IPS-18c (cell line): ENCODE measurements around the gene PSG7.
"Not testable (repeated sequence)": the region's sequence is repeated elsewhere in the genome, so short reads cannot be mapped to it uniquely, and the experiment has no call there.

Source experiments
- H3K4me3 ChIP-seq: 2 replicates; pipeline ENCODE4 v1.7.0; 2013; ENCODE audit warnings: low read depth, mild to moderate bottlenecking, low read length, moderate library complexity; ENCODE audit not compliant: insufficient read depth
- H3K9me3 ChIP-seq: one replicate; pipeline ENCODE4 v1.6.1; 2013; ENCODE audit warnings: mild to moderate bottlenecking, low read length, moderate library complexity; ENCODE audit not compliant: control insufficient read depth, insufficient read depth

The PSG7 gene

DNA sequence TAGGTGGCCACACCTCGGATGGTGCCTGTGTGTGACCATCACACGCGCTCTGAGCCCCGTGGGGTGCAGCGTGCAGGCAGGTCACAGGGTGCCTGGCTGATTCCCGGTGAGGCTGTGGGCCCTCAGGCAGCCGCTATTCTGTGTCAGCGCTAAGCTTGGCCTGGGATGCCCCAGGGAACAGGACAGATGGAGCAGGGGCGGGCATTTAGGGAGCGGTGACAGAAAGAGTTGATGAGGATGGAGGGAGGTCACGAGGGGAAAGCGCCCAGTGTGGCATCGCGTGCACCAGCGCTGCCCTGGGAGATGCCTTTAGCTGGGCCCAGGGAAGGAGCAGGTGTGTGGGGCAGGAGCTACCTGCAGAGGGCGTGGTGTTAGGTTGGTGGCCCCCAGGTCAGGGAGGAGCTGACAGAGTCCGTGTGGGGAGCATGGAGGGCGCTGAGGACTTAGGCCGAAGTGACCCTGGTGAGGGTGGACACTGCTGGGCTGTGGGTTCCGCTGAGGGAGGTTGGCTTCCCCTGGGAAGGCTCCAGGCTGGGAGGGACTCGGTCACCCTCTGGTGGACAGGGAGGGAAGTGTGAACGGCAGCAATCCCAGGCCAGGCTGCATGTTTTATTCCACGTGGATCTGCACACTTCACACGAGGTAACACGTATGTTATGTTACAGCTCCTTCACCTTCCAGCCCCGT, 17.8 kb downstream of the PSG7 start:
- not testable (repeated sequence) for H3K9me3 ChIP-seq, H3K4me3 ChIP-seq

GRCh38 chr19:42918377-42919069, 18.5 kb downstream of the PSG7 start:
- H3K9me3 ChIP-seq, H3K4me3 ChIP-seq: not testable (repeated sequence)

GRCh38 chr19:42917634-42918033, 19.4 kb downstream of the PSG7 start, which contains the start of gene PSG6:
PSG6 (minus strand) TSS chr19:42917894; CDS start chr19:42917792, 102 bp downstream.
- not testable (repeated sequence) for H3K4me3 ChIP-seq, H3K9me3 ChIP-seq

GRCh38 chr19:42916931-42917330, 20.1 kb downstream of the PSG7 start:
- H3K9me3 ChIP-seq, H3K4me3 ChIP-seq: not testable (repeated sequence)

DNA sequence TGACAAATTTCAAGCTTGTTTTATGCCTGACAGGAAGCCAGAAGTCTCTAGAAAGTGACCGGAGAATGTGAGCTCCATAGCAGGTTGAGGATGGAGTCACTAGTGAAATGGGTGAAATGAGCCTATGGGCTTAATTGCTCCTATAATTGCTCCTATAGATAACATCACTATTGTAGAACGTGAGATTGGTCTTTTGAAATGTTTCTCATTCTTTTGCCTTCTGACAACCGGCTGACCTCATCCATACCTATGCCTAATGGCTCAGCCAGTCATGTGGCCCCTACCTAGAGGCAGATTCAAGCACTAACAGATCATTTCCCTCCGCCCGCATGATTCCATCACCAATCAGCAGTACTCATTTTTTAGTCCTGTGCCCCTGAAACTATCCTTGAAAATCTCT, 23.5 kb downstream of the PSG7 start:
- H3K9me3 ChIP-seq, H3K4me3 ChIP-seq: not testable (repeated sequence)

DNA sequence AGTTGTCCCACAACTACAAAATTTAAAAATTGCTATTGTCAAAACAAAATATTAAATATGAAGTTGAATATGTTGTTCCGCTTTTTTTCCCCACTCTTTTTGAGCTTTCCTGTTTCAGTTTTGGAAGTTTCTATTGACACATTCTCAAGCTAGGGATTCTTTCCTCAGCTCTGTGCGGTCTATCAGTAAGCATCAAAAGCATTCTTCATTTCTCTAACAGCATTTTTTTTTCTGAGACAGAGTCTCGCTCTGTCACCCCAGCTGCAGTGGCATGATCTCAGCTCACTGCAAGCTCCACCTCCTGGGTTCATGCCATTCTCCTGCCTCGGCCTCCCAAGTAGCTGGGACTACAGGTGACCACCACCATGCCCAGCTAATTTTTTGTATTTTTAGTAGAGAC, 24.1 kb downstream of the PSG7 start:
- H3K9me3 ChIP-seq, H3K4me3 ChIP-seq: not testable (repeated sequence)

DNA sequence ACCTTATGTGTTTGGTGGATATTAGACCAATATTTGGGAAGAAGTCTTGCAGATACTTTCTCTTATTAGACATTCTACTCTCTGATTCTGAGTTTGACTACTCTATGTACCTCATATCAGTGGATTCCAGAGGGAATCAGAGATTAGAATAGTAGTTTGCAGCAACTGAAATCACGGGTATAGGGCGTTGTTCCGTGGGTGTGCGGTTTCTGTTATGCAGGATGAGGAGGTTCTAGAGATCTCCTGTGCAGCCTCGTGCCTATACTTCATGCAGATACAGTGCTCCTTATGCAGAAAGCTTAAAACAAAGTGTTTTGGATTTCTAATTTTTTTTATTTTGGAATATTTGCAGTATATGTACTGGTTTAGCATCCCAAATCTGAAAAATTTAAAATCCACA, 25.3 kb downstream of the PSG7 start:
- H3K9me3 ChIP-seq, H3K4me3 ChIP-seq: not testable (repeated sequence)

- not testable (repeated sequence) for H3K9me3 ChIP-seq, H3K4me3 ChIP-seq
These were observed 30.8 kb downstream of the PSG7 start for GRCh38 chr19:42906162-42906561.

- not testable (repeated sequence) for H3K9me3 ChIP-seq, H3K4me3 ChIP-seq
These were observed 36.4 kb downstream of the PSG7 start for GRCh38 chr19:42900561-42900960.

GRCh38 chr19:42899674-42900073, 37.3 kb downstream of the PSG7 start:
- not testable (repeated sequence) for H3K4me3 ChIP-seq, H3K9me3 ChIP-seq

- not testable (repeated sequence) for H3K9me3 ChIP-seq, H3K4me3 ChIP-seq
These were observed 37.9 kb downstream of the PSG7 start for GRCh38 chr19:42899110-42899509.

GRCh38 chr19:42898656-42899055, 38.4 kb downstream of the PSG7 start:
- not testable (repeated sequence) for H3K4me3 ChIP-seq, H3K9me3 ChIP-seq

DNA sequence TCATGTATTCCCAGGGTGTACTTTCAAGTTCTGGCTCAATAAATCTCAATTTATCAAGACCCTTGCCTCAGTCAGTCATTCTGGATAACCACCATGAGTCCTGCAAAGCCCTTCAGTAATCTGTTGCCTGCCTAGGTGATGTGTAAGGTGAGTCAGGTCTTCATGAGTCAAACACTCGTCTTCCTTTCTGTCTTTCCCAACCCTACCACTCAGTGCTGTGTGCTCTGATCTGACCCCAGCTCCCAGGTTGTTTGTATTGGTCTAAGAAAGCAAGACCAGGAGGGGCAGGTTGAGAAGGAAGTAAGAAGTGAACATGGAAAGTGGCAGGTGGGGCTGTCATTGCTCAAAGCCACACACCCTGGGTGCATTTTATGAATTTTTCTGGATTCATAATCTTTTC, 39.3 kb downstream of the PSG7 start:
- not testable (repeated sequence) for H3K4me3 ChIP-seq, H3K9me3 ChIP-seq

DNA sequence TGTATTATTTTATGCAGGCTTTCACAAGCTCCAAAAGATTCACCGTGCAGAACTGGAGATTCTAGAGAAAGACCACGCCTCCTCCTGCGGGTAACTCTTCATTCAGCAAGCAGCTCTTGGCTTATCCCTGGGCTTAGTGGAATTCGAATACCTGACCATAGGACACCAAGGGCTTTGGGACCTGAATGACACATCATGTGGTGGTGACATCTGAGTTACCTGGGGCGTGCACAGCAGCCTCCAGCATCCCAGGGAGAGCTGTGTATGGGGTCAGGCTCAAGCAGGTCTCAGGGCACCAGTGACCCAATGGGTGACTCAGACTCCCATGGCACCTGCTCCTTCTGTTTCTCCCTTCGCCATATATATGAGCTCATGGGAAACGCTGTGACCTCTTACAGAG, 46.6 kb downstream of the PSG7 start:
- not testable (repeated sequence) for H3K9me3 ChIP-seq, H3K4me3 ChIP-seq

DNA sequence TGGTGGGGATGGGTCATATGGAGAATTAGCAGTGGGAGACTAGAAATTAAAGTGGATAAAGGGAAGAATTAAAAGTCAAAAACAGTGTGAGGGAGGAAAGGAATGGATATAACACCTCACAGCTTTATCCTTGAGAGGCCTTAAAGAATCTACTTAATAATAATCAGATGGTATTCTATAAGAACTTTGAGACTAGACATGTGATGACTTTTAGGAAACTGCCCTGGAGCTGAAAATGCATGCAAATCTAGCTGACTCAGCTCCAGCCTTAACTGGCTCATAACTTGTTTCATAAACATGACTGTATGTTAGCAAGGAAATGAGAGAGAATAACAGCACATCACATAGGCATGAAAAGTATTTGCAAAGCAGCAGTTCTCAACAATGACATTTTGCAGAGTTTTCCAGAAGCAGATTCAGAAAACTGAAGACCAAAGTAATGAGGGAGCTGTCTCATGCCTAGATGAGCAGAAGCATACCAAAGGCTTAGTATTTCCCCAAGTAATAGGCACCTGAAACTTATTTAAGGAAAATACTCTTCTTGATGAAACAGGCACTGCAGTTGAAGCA, 49.0 kb downstream of the PSG7 start:
- H3K4me3 ChIP-seq, H3K9me3 ChIP-seq: not testable (repeated sequence)

DNA sequence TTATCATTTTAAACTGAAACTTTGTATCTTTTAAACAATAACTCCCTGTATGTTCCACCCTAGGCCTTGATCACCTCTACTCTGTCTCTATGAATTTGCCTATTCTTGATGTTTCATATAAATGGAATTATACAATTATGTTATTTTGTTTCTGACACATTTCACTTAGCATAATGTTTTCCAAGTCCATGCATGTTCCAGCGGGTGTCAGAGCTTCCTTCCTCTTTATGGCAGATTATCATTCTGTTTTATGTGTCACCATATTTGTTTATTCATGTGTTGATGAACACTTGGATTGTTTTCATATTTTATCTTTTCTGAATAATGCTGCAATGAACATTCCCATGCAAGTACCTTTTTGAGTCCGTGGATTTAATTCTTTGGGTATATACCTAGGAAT, 54.3 kb downstream of the PSG7 start:
- not testable (repeated sequence) for H3K9me3 ChIP-seq, H3K4me3 ChIP-seq

GRCh38 chr19:42882010-42882409, 55.0 kb downstream of the PSG7 start:
- not testable (repeated sequence) for H3K9me3 ChIP-seq, H3K4me3 ChIP-seq

DNA sequence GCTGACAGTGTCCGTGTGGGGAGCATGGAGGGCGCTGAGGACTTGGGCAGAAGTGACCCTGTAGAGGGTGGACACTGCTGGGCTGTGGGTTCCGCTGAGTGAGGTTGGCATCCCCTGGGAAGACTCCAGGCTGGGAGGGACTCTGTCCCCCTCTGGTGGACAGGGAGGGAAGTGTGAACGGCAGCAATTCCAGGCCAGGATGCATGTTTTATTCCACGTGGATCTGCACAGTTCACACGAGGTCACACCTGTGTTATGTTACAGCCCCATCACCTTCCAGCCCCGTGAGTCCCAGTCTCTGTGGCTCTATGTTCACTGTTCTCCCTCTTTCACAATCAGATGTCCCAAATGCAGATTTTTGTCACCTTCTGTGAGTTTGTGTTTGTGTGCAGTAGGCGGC, 55.7 kb downstream of the PSG7 start:
- not testable (repeated sequence) for H3K4me3 ChIP-seq, H3K9me3 ChIP-seq

- not testable (repeated sequence) for H3K9me3 ChIP-seq, H3K4me3 ChIP-seq
These were observed 56.4 kb downstream of the PSG7 start for GRCh38 chr19:42880621-42881020.
